DMS53 (cell line): ENCODE data around the gene ATP5PO.
"Not testable (repeated sequence)": the region's sequence is repeated elsewhere in the genome, so short reads cannot be mapped to it uniquely, and the experiment has no call there.

Source experiments
- DNase-seq: peaks from one replicate; lab custom pipeline; 2025; lab: John Stamatoyannopoulos, UW

The ATP5PO gene

DNA sequence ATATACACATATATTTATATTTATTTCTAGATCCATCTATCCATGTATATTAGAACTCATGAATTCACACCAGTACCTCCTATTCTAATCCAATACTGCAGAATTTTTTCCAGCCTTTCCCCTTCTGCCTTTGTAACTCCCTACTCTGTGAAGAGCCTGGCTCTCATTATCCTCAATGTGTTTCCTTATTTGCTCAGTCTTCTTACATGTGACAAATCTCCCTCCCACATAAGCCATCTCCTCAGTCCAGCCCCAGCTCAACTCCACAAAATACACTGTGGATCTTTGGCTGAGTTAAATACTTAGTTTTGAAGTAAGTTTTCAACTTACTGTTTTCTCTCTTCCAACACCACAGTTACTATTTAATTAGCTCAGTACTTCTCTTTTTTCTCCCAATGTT is 45.7 kb downstream of the ATP5PO start:
- peak; percentile 68 for DNase-seq

GRCh38 chr21:33867868-33868267 is 47.7 kb downstream of the ATP5PO start:
- not testable (repeated sequence) for DNase-seq

GRCh38 chr21:33866826-33867225 is 48.8 kb downstream of the ATP5PO start:
- DNase-seq: no peak

- no peak for DNase-seq
Observed at GRCh38 chr21:33865996-33866575, 49.5 kb downstream of the ATP5PO start.

- DNase-seq: no peak
Observed at GRCh38 chr21:33865176-33865575, 50.4 kb downstream of the ATP5PO start.

DNA sequence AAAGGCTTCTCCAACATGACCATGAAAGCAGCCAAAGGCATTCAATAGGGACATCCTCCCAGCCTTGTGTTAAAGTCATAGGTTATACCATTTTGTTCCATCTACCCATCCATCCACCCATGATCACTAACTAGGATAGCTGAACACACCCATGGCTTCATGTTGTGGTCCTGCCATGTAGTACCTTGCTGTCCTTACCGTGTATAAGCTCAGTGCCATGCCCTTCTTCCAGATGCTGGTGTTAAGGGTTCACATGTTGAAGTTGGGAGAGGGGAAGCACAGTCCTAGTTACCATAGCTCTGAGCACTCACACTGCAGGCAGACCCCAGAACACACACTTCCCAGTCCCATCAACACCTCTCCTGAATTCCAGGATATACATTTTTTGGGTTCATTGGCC is 51.5 kb downstream of the ATP5PO start:
- no peak for DNase-seq

GRCh38 chr21:33863191-33863590 is 52.4 kb downstream of the ATP5PO start:
- DNase-seq: not testable (repeated sequence)

DNA sequence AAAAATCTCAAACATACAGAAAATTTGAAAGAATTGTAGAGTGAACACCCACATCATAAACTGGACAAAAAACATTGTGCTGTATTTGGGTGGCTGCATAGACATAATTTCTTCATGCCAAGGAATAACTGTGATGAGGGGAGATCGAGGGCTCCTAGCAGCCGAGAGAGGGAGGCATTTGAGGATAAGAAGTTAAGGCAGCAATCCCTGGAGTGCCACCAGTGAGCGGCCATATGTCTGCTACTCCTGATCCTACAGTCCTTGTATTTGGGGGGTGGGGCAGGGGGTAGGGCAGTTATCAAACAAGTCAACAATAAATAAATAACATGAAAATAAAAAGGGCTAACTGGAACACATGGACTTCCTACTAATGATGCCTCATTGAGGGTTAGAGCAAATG is 54.5 kb downstream of the ATP5PO start:
- DNase-seq: no peak

DNA sequence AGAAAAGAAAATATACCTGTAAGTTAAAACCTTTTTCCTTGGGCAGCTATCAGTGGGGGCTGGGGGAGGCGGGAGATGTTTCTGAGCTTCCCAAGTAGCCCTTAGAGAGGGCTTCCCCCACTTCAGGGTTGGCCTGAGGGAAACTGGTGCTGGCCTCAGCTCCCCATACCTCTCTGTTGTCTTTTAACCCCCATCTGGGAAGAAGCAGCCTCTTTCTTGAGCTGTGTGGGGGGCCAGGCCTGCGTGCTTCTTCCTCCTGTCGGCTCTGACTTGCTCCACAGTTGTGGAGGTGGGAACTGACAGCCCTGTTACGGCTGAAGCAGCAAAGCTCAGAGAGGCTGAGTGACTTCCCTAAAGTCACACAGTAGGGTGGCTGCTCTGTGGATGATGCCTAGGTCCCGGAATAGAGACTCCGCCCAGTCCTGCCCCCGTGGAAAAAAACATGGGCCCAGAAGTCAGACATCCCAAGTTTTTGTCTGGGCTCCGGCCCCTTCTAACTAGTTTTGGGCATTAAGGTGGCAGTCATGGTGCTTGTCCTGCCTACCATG is 55.2 kb downstream of the ATP5PO start:
- no peak for DNase-seq

- no peak for DNase-seq
Observed at GRCh38 chr21:33859373-33860102, 56.1 kb downstream of the ATP5PO start.

GRCh38 chr21:33858667-33859372 is 56.8 kb downstream of the ATP5PO start:
- no peak for DNase-seq

- no peak for DNase-seq
Observed at GRCh38 chr21:33857846-33858666, 57.5 kb downstream of the ATP5PO start.

- DNase-seq: no peak
Observed at GRCh38 chr21:33856893-33857527, 58.6 kb downstream of the ATP5PO start.

DNA sequence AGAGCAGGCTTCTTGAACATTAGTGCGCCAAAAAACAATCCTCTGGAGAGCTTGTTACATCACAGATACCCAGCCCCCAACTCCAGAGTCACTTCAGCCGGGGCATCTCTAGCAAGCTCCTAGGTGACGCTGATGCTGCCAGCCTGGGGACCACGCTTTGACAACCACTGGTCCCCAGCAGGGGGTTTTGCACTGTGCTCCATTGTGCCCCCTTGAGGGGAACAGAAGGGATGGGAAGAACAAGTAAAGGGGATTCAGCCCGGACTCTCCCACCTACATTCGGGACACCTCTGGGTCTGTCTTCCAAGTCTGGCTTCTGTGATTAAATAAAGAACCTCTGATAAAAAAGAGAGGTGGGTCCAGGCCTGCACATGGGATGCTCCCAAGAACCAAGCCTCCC is 60.4 kb downstream of the ATP5PO start:
- no peak for DNase-seq

DNA sequence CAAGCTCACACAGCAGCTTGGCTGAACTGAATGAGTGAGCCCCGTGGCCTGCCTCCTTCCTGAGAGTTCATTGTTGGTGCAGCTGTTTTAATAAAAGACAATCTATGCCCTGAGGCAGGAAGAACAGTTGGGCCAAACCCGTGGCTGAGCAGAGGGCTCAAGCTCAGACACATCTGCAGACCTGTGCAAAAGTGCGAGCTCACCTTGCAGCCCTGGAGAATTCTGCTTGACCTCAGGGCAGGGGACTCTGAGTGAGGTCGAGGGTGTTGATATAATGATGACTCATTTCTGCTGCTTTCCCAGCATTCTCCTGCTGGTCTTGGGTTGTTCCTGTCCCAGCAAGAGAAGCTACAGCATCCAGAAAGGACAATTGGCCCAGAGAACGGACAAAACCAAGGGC is 61.0 kb downstream of the ATP5PO start:
- DNase-seq: peak; percentile 88
